GM23248 (cell line): ENCODE measurements around the gene TRIM9. TPM values are rescaled to one million over a fixed set of nuclear protein-coding genes. Genes with fewer than 3 reads are reported as not detected.
A peak's percentile ranks its signal among the peaks of the same experiment; 100 is the strongest.

Experiments used
- DNase-seq: peaks from one replicate; pipeline ENCODE4 v3.0.0-alpha.2; 2015
- H2AFZ ChIP-seq: fragments of 200-600 bp; sonication (generic); 2 replicates; pipeline ENCODE4 v1.6.1; 2016; ENCODE audit warnings: antibody characterized with exemption
- H3F3A ChIP-seq: fragments of 200-600 bp; sonication (generic); 2 replicates; pipeline ENCODE4 v1.6.1; 2016; ENCODE audit warnings: mild to moderate bottlenecking, antibody characterized with exemption, mixed run types; ENCODE audit not compliant: insufficient read depth
- H3K27ac ChIP-seq: fragments of 200-600 bp; sonication (generic); 2 replicates; pipeline ENCODE4 v1.5.1; 2016; ENCODE audit warnings: mild to moderate bottlenecking
- H3K27me3 ChIP-seq: fragments of 200-600 bp; sonication (generic); replicated peaks from 2 replicates; pipeline ENCODE4 v1.6.1; 2016; ENCODE audit warnings: mild to moderate bottlenecking; ENCODE audit not compliant: insufficient read depth
- H3K36me3 ChIP-seq: fragments of 200-600 bp; sonication (generic); 2 replicates; pipeline ENCODE4 v1.6.1; 2016; ENCODE audit warnings: low read depth, mild to moderate bottlenecking
- H3K4me1 ChIP-seq: fragments of 200-600 bp; sonication (generic); 2 replicates; pipeline ENCODE4 v1.6.1; 2016; ENCODE audit warnings: mild to moderate bottlenecking; ENCODE audit not compliant: insufficient read depth
- H3K4me2 ChIP-seq: fragments of 200-600 bp; sonication (generic); one replicate; pipeline ENCODE4 v1.6.1; 2016; ENCODE audit warnings: mild to moderate bottlenecking; ENCODE audit not compliant: unreplicated experiment
- H3K4me3 ChIP-seq: fragments of 200-600 bp; sonication (generic); 2 replicates; pipeline ENCODE4 v1.5.1; 2016; ENCODE audit warnings: mild to moderate bottlenecking
- H3K79me2 ChIP-seq: fragments of 200-600 bp; sonication (generic); 2 replicates; pipeline ENCODE4 v1.6.1; 2016; ENCODE audit warnings: mild to moderate bottlenecking; ENCODE audit not compliant: insufficient read depth
- H3K9ac ChIP-seq: fragments of 200-600 bp; sonication (generic); 2 replicates; pipeline ENCODE4 v1.6.1; 2016; ENCODE audit warnings: mild to moderate bottlenecking
- H3K9me2 ChIP-seq: fragments of 200-600 bp; sonication (generic); 2 replicates; pipeline ENCODE4 v1.6.1; 2016; ENCODE audit warnings: mixed run types, mild to moderate bottlenecking, moderate library complexity; ENCODE audit not compliant: insufficient read depth
- H3K9me3 ChIP-seq: fragments of 200-600 bp; sonication (generic); one replicate; pipeline ENCODE4 v1.6.1; 2017; ENCODE audit warnings: low read depth
- H4K20me1 ChIP-seq: fragments of 200-600 bp; sonication (generic); 2 replicates; pipeline ENCODE4 v1.6.0; 2016; ENCODE audit not compliant: insufficient read depth
- EZH2 ChIP-seq: fragments of 200-600 bp; sonication (generic); IDR thresholded peaks from 2 replicates; pipeline ENCODE4 v1.6.1; 2018; ENCODE audit warnings: antibody characterized with exemption, mild to moderate bottlenecking; ENCODE audit not compliant: insufficient read depth, poor library complexity, severe bottlenecking
- EZH2phosphoT487 ChIP-seq: fragments of 200-600 bp; sonication (generic); IDR thresholded peaks from 2 replicates; pipeline ENCODE4 v1.6.1; 2018; ENCODE audit warnings: antibody characterized with exemption, moderate library complexity, mild to moderate bottlenecking, low read depth; ENCODE audit not compliant: insufficient read depth
- WGBS, 2 experiments: methylation state at CpG; one replicate each; pipeline ENCODE4 v1.1.6; 2015 to 2017; ENCODE audit warnings: low lambda C conversion rate in 2 of 2, low coverage in 1 of 2; ENCODE audit errors: missing lambda C conversion rate in 2 of 2; 5-methylcytosine and 5-hydroxymethylcytosine counted together
- in situ Hi-C: fragments of 300-500 bp; cut with MboI; formaldehyde crosslinking; loops from 2 replicates; pipeline ENCODE4 v1.15.0; 2020
- polyA plus RNA-seq: library from polyadenylated mRNA; unstranded; fragments of >200 nt; fragmentation: Nextera tagmentation; extraction: Ambion mirVana; gene quantifications from 2 replicates; pipeline ENCODE4 v1.2.1, GENCODE V29; 2016
- total RNA-seq: library from RNA; depleted of rRNA; stranded (reverse); fragments of >200 nt; shearing (Covaris generic); gene quantifications from 2 replicates; pipeline ENCODE4 v1.2.3, GENCODE V29; 2014

Gene TRIM9
- total and polyA plus RNA-seq, 2 experiments from 2014 or later, result 0.25 to 0.32 TPM

DNA sequence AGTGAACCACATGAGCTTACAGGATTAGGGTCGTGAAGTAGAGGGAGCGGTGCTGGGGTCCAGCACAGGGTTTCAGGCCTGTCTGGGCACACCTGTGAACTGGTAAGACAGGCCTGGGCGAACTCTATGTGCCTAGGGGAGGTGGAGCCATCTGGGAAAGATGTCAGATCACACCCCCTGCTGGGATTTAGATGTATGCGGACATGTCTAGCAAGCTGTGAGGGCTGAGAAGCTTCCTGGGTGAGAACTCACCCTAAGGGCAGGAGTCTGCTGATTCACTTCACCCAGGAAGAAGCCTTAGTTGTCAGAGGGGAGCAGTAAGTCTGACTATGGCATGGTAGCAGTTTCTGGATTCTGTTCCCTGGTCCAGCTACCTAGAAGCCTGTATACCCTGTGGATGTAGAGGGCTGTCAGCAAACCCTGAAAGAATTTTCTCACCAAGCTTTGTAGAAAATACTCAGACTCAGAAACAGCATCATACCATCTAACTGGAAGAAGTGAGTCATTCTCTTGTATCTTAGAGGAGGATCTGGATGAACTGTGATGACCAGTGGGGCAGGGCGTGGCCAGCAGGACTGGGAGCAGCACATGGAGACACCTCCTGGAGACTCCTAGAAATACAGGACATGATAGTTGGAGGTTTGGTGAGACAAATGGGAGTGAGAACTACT lies 139.4 kb downstream of the TRIM9 start:
- 39 to 43% methylated on average over 5 of the region's 5 CpGs for WGBS, 2 experiments
- no peaks in the 10 kb centered on the region for H3K9me3 ChIP-seq
- no peaks in the 10 kb centered on the region for H3K9me2 ChIP-seq
- H2AFZ ChIP-seq, result peak overlapping the region; percentile 61
- H4K20me1 ChIP-seq, result no peaks in the 10 kb centered on the region
- H3K27me3 ChIP-seq, result no peaks in the 10 kb centered on the region
- peak overlapping the region; percentile 63 for H3K4me2 ChIP-seq
- H3K4me3 ChIP-seq, result 0 out of 2 replicates have a peak overlapping the region, but pooled peaks have one; percentile 2
- in situ Hi-C loops, result loop anchor here (10.0 kb wide), 1 partner anchor 249 kb away; no protein-coding TSS in a partner anchor
- peaks cover 8% of the 10 kb centered on the region for H3K4me1 ChIP-seq
- H3K36me3 ChIP-seq, result no peaks in the 10 kb centered on the region
- TF ChIP-seq EZH2 (no peak), EZH2phosphoT487 (no peak)
- peak overlapping the region; percentile 97 for H3K27ac ChIP-seq
- H3F3A ChIP-seq, result peaks cover 14% of the 10 kb centered on the region
- peak; percentile 99 for DNase-seq
- no peaks in the 10 kb centered on the region for H3K79me2 ChIP-seq
- H3K9ac ChIP-seq, result peak overlapping the region; percentile 75

DNA sequence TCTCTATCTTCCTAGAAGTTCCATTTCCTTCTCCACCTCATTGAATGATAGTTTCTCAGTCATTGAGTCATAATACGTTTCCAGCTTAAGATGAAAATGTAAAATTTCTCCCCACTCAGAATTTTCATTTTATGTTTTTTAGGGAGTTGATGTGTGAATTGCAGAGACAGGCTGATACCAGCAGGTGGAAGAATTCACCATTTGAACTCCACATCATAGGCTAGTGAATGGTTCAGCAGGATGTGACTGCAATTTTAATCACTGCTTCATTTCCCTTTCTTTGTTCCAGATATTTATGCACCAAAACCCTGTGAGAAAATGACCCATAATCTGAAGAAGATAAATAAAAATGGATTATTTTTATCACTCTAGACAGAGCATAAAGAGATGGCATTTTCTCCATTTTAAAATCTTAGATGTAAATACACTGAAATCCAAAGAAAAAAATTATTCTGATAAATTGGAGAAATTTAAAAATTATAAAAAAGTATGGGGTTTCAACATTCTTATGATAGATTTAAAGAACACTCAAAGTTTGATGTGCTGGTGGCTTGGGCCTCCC lies 140.0 kb downstream of the TRIM9 start:
- Histone ChIP-seq H3K9me3 (no peaks in the 10 kb centered on the region), H3F3A (peaks cover 14% of the 10 kb centered on the region), H4K20me1 (no peaks in the 10 kb centered on the region), H3K4me1 (peaks cover 8% of the 10 kb centered on the region), H2AFZ (peak overlapping the region; percentile 61), H3K9me2 (no peaks in the 10 kb centered on the region), H3K36me3 (no peaks in the 10 kb centered on the region), H3K27me3 (no peaks in the 10 kb centered on the region), H3K9ac (peak overlapping the region; percentile 75), H3K4me2 (peak overlapping the region; percentile 63), H3K4me3 (0 out of 2 replicates have a peak overlapping the region, but pooled peaks have one; percentile 2), H3K27ac (peak overlapping the region; percentile 97), H3K79me2 (no peaks in the 10 kb centered on the region)
- DNase-seq, result peak; percentile 85
- TF ChIP-seq EZH2 (no peak), EZH2phosphoT487 (no peak)
- WGBS, 2 experiments, result 0% methylated on average over 1 of the region's 1 CpG
- in situ Hi-C loops, result loop anchor here (10.0 kb wide), 1 partner anchor 250 kb away; no protein-coding TSS in a partner anchor

DNA sequence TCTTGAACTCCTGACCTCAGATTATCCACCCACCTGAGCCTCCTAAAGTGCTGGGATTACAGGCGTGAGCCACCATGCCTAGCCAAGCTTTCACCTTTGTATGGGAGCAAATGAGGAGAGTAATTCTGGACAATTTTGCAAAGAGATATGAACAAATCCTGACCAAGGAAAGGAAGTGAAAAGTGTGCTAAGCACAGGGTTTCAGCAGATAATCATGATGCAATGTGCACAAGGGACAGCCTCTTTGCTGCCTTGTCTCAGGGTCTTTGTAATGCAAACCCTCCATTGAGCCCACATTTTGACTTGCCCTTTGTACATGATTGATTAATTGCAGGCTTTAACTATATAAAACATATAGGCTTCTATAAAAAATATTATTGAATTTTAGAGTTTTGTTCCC lies 141.4 kb downstream of the TRIM9 start:
- in situ Hi-C loops, result loop anchor here (10.0 kb wide), 1 partner anchor 251 kb away; no protein-coding TSS in a partner anchor
- no peaks in the 10 kb centered on the region for H3K9me2 ChIP-seq
- no peak overlapping the region for H3K9ac ChIP-seq
- no peaks in the 10 kb centered on the region for H3K9me3 ChIP-seq
- H3K27me3 ChIP-seq, result no peaks in the 10 kb centered on the region
- peaks cover 8% of the 10 kb centered on the region for H3K4me1 ChIP-seq
- no peaks in the 10 kb centered on the region for H3K79me2 ChIP-seq
- no peak overlapping the region for H3K27ac ChIP-seq
- no peak overlapping the region for H3K4me3 ChIP-seq
- no peak for TF ChIP-seq EZH2
- TF ChIP-seq EZH2phosphoT487, result no peak
- WGBS, 2 experiments, result 97 to 100% methylated on average over 1 of the region's 1 CpG
- DNase-seq, result no peak
- H2AFZ ChIP-seq, result no peak overlapping the region
- H3K4me2 ChIP-seq, result no peak overlapping the region
- H4K20me1 ChIP-seq, result no peaks in the 10 kb centered on the region
- H3F3A ChIP-seq, result peaks cover 14% of the 10 kb centered on the region
- H3K36me3 ChIP-seq, result no peaks in the 10 kb centered on the region

DNA sequence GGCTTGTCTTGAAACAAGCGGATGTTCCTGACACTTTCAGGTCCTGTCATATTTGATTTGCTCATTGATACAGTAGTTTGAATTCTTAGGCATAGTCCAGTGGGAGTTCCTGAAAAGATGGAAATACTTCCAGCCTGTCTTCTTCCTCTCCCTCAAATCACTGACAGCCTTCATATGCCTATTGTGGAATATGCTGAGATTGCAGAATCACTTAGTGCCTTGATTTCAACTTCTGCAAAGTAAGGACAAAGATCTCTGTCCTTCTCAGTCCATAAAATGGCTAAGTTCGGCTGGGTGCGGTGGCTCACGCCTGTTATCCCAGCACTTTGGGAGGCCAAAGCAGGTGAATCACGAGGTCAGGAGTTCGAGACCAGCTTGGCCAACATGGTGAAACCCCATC lies 143.9 kb downstream of the TRIM9 start:
- Histone ChIP-seq H3K36me3 (no peaks in the 10 kb centered on the region), H4K20me1 (no peaks in the 10 kb centered on the region), H3K27ac (no peak overlapping the region), H3K9me2 (no peaks in the 10 kb centered on the region), H3K27me3 (no peaks in the 10 kb centered on the region), H3K4me2 (no peak overlapping the region), H3K79me2 (no peaks in the 10 kb centered on the region), H3K9me3 (no peaks in the 10 kb centered on the region), H2AFZ (no peak overlapping the region), H3F3A (peaks cover 22% of the 10 kb centered on the region), H3K4me1 (peaks cover 8% of the 10 kb centered on the region), H3K9ac (no peak overlapping the region), H3K4me3 (no peak overlapping the region)
- TF ChIP-seq EZH2phosphoT487 (no peak), EZH2 (no peak)
- in situ Hi-C loops, result loop anchor here (10.0 kb wide), 1 partner anchor 254 kb away; no protein-coding TSS in a partner anchor
- WGBS, 2 experiments, result 95 to 98% methylated on average over 6 of the region's 6 CpGs
- no peak for DNase-seq
